PC-3 (cell line): ENCODE results near the gene CACUL1.

ENCODE experiments used
- CTCF ChIP-seq: fragments of 300-600 bp; sonication (generic); conservative IDR thresholded peaks from 2 replicates; pipeline ENCODE4 v1.5.1; 2017; ENCODE audit warnings: antibody characterized with exemption, low read depth, mild to moderate bottlenecking, low read length
- EZH2phosphoT487 ChIP-seq: fragments of 300-600 bp; sonication (generic); IDR thresholded peaks from 2 replicates; pipeline ENCODE4 v1.6.1; 2018; ENCODE audit warnings: mild to moderate bottlenecking, antibody characterized with exemption, low read length, borderline replicate concordance

- TF ChIP-seq CTCF: no peak
- no peak for TF ChIP-seq EZH2phosphoT487
These were observed 82.6 kb downstream of the CACUL1 start for GRCh38 chr10:118672153-118672552.
